K562 (cell line): ENCODE results near the gene KCNK3. TPM values are rescaled to one million over a fixed set of nuclear protein-coding genes. Genes with fewer than 3 reads are reported as not detected.
A peak's percentile ranks its signal among the peaks of the same experiment; 100 is the strongest.

Experiments used
- ATF1 ChIP-seq, 2 experiments: fragments of 450-650 bp in 1 of 2; IDR thresholded peaks; 2 replicates each; pipeline ENCODE4 v1.6.1; 2016; ENCODE audit warnings: missing compliant biosample characterization in 1 of 2, missing genetic modification characterization in 1 of 2
- ATF4 ChIP-seq: fragments of 450-650 bp; formaldehyde crosslinking; IDR thresholded peaks from 2 replicates; pipeline ENCODE4 v1.4.0; 2022; ENCODE audit warnings: mild to moderate bottlenecking, moderate library complexity
- ATF7 ChIP-seq: fragments of 450-650 bp; IDR thresholded peaks from 2 replicates; pipeline ENCODE4 v1.7.1; 2014; ENCODE audit warnings: mild to moderate bottlenecking, moderate library complexity
- CC2D1A ChIP-seq: fragments of 450-650 bp; IDR thresholded peaks from 2 replicates; pipeline ENCODE4 v1.6.1; 2017; ENCODE audit warnings: mild to moderate bottlenecking
- CGGBP1 ChIP-seq: fragments of 250-450 bp; sonication (Bioruptor Pico); IDR thresholded peaks from 2 replicates; pipeline ENCODE4 v1.9.0; 2021; ENCODE audit warnings: mild to moderate bottlenecking
- CREB3L1 ChIP-seq: fragments of 450-650 bp; IDR thresholded peaks from 2 replicates; pipeline ENCODE4 v1.6.1; 2014; ENCODE audit warnings: low read depth, mild to moderate bottlenecking, moderate library complexity, borderline replicate concordance
- CXXC5 ChIP-seq: fragments of 250-450 bp; sonication (Bioruptor Pico); IDR thresholded peaks from 2 replicates; pipeline ENCODE4 v1.8.0; 2022; ENCODE audit warnings: inconsistent platforms, mild to moderate bottlenecking, moderate library complexity
- DDX20 ChIP-seq: fragments of 450-650 bp; IDR thresholded peaks from 2 replicates; pipeline ENCODE4 v1.6.1; 2016; ENCODE audit warnings: missing genetic modification characterization, low read depth, mild to moderate bottlenecking, missing compliant biosample characterization, moderate library complexity
- HES1 ChIP-seq: fragments of 450-650 bp; IDR thresholded peaks from 2 replicates; pipeline ENCODE4 v1.6.1; 2016; ENCODE audit warnings: low read depth, mild to moderate bottlenecking, moderate library complexity
- JUND ChIP-seq, 2 experiments: IDR thresholded peaks; 2 replicates in 1 of 2; 3 replicates in 1 of 2; pipeline ENCODE4 v1.6.1; 2011; ENCODE audit warnings: borderline replicate concordance in 2 of 2, low read depth in 2 of 2, low read length in 2 of 2, improper control_type of control experiment in 1 of 2, missing biosample characterization in 1 of 2, missing genetic modification characterization in 1 of 2, missing genetic modification reagents in 1 of 2
- PURB ChIP-seq: sonication (generic); formaldehyde crosslinking; IDR thresholded peaks from 2 replicates; pipeline ENCODE4 v1.9.0; 2021; ENCODE audit warnings: low read depth, mild to moderate bottlenecking, missing genetic modification reagents
- RB1 ChIP-seq: fragments of 450-650 bp; IDR thresholded peaks from 2 replicates; pipeline ENCODE4 v1.6.1; 2017; ENCODE audit warnings: low read depth, mild to moderate bottlenecking
- SMARCA4 ChIP-seq: fragments of 450-650 bp; IDR thresholded peaks from 2 replicates; pipeline ENCODE4 v1.6.1; 2016
- SUPT5H ChIP-seq: fragments of 450-650 bp; IDR thresholded peaks from 2 replicates; pipeline ENCODE4 v1.6.1; 2016
- TAF1 ChIP-seq: IDR thresholded peaks from 2 replicates; pipeline ENCODE4 v1.6.1; 2011; ENCODE audit warnings: mild to moderate bottlenecking, low read length, moderate library complexity; ENCODE audit not compliant: insufficient read depth, control insufficient read depth, severe bottlenecking; ENCODE audit errors: extremely low read depth
- USF2 ChIP-seq: sonication (generic); formaldehyde crosslinking; IDR thresholded peaks from 2 replicates; pipeline ENCODE4 v1.5.0; 2020; ENCODE audit warnings: missing genetic modification reagents
- ZNF398 ChIP-seq: fragments of 250-450 bp; sonication (Bioruptor Pico); IDR thresholded peaks from 2 replicates; pipeline ENCODE4 v1.8.0; 2021; ENCODE audit warnings: moderate library complexity, mild to moderate bottlenecking, inconsistent platforms
- ZNF766 ChIP-seq: fragments of 200-800 bp; sonication (Bioruptor generic); conservative IDR thresholded peaks from 2 replicates; pipeline ENCODE4 v1.6.1; 2016; ENCODE audit warnings: missing genetic modification characterization, missing compliant biosample characterization
- polyA plus RNA-seq, 8 experiments: library from polyadenylated mRNA; depleted of rRNA in 4 of 8; stranded (reverse) in 5 of 8; unstranded in 3 of 8; fragments of >200 nt; fragmentation: Nextera tagmentation in 2 of 8; fragmentation: Illumina TruSeq in 1 of 8; extraction: Ambion mirVana in 2 of 8; extraction: Trizol in 1 of 8; gene quantifications; 2 replicates each; pipeline versions ENCODE4 v1.2.1 to v1.2.3, GENCODE V29; 2011 to 2014; ENCODE audit warnings: inconsistent platforms in 1 of 8, missing spikeins in 1 of 8
- total RNA-seq, 7 experiments: library from RNA; depleted of rRNA in 6 of 7; stranded (reverse); fragments of >200 nt in 6 of 7; fragmentation: Illumina TruSeq in 2 of 7; extraction: Trizol in 2 of 7; gene quantifications; 2 replicates each; pipeline versions ENCODE4 v1.2.1 to v1.2.3, GENCODE V29; 2011 to 2021; ENCODE audit warnings: low replicate concordance in 1 of 7

Gene KCNK3
- total and polyA plus RNA-seq, 9 of the 15 experiments (the other 6 are each of a cell fraction or from before 2014, with no cell fraction given) = 0.01 to 0.20 (median 0.07) TPM; not detected in 5

- TF ChIP-seq CREB3L1 (peak; percentile 57; the same call in 1 of the 2 replicates), HES1 (peak; percentile 49; the same call in 1 of the 2 replicates), DDX20 (tag) (no peak), ATF4 (CRISPR knock-in tag) (peak; percentile 14; the same call in 1 of the 2 replicates), ZNF766 (CRISPR knock-in tag) (peak; percentile 73), RB1 (peak; percentile 57; the same call in 1 of the 2 replicates), JUND (IDR thresholded peaks at IDR 0.05; ENCODE audit: borderline replicate concordance, low read depth, low read length) (peak; percentile 100), JUND (tag; IDR thresholded peaks at IDR 0.05; ENCODE audit: borderline replicate concordance, low read depth, low read length) (peak; percentile 99), CXXC5 (CRISPR knock-in tag) (peak; percentile 89), PURB (CRISPR knock-in tag) (no peak), ATF7 (peak; percentile 92), USF2 (CRISPR knock-in tag) (peak; percentile 68), CC2D1A (peak; percentile 46; the same call in 1 of the 2 replicates), SMARCA4 (peak; percentile 92), SUPT5H (peak; percentile 62), ATF1 (CRISPR knock-in tag; IDR thresholded peaks at IDR 0.05) (no peak), ATF1 (tag; IDR thresholded peaks at IDR 0.05) (peak; percentile 73; the same call in 1 of the 2 replicates), ZNF398 (no peak), TAF1 (peak; percentile 32), CGGBP1 (CRISPR knock-in tag) (peak; percentile 22; the same call in 1 of the 2 replicates)
Measured at GRCh38 chr2:26769089-26769761, 76.7 kb downstream of the KCNK3 start (continued).
